LNCAP (cell line): ENCODE results near the gene CYP4Z1.

Experiments
- TF ChIP-seq, protein P1 (sequence below): fragments of 450-650 bp; IDR thresholded peaks from 2 replicates; pipeline ENCODE4 v1.5.1; 2017; ENCODE audit warnings: mild to moderate bottlenecking

The CYP4Z1 gene, protein sequence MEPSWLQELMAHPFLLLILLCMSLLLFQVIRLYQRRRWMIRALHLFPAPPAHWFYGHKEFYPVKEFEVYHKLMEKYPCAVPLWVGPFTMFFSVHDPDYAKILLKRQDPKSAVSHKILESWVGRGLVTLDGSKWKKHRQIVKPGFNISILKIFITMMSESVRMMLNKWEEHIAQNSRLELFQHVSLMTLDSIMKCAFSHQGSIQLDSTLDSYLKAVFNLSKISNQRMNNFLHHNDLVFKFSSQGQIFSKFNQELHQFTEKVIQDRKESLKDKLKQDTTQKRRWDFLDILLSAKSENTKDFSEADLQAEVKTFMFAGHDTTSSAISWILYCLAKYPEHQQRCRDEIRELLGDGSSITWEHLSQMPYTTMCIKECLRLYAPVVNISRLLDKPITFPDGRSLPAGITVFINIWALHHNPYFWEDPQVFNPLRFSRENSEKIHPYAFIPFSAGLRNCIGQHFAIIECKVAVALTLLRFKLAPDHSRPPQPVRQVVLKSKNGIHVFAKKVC

DNA sequence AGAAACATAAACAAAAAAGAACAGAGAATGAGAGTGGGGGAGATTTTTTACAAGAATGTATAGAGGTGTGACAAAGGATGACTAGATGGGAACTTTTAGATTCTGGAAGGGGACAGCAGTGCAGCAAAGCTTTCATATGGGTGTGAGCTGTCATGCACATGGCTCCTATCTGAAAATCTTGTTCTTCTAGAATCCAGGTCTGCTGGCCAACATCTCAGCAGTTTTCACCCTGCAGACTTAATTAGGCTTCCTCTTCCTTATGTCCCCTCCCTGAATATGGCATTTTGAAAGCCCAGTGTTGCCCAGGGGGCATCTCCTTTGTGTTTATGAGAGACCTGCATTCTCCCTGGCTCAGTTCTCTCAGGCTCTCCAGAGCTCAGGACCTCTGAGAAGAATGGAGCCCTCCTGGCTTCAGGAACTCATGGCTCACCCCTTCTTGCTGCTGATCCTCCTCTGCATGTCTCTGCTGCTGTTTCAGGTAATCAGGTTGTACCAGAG lies at the start of gene CYP4Z1:
CYP4Z1 (plus strand) TSS at position 135 of the 498 bp plus-strand sequence; CDS start at position 395, 260 bp downstream.
- TF ChIP-seq, protein P1, sequence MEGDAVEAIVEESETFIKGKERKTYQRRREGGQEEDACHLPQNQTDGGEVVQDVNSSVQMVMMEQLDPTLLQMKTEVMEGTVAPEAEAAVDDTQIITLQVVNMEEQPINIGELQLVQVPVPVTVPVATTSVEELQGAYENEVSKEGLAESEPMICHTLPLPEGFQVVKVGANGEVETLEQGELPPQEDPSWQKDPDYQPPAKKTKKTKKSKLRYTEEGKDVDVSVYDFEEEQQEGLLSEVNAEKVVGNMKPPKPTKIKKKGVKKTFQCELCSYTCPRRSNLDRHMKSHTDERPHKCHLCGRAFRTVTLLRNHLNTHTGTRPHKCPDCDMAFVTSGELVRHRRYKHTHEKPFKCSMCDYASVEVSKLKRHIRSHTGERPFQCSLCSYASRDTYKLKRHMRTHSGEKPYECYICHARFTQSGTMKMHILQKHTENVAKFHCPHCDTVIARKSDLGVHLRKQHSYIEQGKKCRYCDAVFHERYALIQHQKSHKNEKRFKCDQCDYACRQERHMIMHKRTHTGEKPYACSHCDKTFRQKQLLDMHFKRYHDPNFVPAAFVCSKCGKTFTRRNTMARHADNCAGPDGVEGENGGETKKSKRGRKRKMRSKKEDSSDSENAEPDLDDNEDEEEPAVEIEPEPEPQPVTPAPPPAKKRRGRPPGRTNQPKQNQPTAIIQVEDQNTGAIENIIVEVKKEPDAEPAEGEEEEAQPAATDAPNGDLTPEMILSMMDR, result no peak

DNA sequence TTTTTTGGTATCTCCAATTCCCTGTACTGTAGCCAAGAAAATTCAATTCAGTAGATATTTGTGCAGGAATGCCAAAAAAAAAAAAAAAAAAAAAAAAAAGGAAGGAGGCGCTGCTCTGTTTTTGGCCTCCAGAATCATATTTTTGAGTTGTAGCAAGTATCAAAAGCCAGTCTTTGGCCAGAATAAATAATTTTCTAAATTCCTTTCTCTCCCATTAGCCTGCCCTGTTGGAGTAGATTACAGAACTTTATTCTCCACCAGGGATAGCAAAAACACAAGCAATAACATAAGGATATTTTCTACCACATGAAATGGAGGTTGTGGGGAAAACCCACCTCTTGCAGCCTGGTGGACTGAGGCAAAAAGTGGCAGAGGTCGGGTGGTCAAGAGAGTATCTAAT lies 46.0 kb upstream of the CYP4Z1 start:
- TF ChIP-seq, protein P1, result no peak

DNA sequence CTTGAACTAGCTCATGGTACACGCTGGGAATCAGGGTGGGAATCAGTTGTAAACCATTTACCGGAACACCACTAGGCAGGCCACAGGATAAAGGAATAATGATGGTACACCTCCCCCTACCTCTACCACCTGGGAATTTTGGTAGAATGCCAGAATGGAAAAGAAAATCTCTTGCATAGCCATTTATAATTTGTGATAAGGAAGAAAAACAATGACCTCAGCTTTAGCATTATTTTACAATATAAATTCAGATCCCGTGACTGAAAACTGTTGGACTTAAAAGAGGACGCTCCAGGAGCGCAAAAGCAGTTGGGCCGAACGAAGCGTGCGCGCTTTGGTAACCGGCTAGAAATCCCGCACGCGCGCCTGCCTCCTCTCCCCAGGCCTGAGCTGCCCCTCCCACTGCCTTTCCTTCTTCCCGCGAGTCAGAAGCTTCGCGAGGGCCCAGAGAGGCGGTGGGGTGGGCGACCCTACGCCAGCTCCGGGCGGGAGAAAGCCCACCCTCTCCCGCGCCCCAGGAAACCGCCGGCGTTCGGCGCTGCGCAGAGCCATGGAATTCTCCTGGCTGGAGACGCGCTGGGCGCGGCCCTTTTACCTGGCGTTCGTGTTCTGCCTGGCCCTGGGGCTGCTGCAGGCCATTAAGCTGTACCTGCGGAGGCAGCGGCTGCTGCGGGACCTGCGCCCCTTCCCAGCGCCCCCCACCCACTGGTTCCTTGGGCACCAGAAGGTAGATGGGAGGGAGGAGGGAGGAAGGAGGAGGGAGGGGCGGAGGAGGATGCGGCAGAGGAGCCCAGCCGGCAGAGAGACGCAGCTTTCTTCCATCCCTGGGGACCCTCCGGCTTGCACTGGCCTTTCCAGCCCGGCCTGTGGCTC lies 43.5 kb upstream of the CYP4Z1 start, which contains the start of gene CYP4X1:
CYP4X1 (plus strand) TSS at position 402 of the 873 bp plus-strand sequence; CDS start at position 551, 149 bp downstream.
- TF ChIP-seq, protein P1, result no peak

DNA sequence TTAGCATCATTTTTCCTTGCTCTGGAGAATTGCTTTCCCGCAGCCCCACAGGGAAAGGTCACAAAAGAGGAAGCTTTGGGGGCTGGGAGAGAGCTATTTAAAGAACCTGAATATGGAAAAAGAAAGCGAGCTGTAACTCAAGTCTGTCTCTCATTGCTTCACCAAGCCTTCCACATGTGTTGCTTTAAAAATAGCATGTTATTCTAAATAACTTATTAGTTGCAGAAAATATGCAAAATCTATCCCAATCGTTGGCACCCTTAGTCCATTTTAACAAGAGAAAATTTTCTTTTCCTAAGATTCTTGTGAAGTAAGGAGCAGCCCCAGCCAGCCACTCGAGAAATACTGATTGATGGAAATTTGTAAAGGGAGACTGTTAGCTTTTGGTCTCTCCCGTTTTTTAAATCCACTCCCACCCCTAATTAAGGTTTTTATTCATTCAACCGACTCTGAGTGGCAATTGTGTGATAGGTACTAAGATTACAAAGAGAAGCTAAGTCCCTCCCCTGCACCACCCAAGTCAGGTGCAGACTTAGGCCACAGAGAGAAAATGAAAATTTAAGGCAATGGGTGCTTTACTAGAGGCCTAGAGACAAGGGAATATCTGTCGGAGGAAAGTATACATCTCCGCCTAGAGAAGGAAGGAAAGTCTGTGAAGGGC lies 42.8 kb upstream of the CYP4Z1 start:
- TF ChIP-seq, protein P1, result no peak

DNA sequence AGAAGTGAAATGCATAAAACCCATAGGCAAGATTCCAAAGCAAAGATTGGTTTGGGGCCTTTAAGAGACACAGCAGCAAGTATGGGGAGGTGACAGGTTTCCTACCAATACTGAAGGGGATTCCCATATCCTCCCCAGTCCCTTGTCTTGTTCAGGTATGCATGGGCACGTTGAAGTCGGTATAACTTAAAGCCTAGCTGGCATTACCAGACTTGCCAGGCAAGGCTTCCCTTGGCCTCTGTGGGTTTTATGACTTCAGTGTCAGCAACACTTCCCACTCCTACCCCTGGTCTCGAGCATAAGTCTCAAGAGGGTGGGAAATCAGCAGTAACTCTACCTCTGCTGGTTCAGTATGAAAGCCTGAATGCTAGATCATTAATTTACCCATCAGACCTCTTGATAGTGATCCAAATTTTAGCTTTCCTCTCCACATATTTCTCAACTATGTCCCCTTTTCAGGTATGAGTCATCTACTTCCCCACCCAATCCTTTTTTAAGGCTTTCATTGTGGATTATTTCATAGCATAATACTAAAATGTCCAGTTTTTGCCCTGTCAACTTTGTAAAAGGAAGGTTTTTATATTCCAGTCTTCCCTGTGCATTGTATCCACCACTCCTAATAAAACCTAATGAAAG lies 36.7 kb upstream of the CYP4Z1 start:
- TF ChIP-seq, protein P1, result no peak

DNA sequence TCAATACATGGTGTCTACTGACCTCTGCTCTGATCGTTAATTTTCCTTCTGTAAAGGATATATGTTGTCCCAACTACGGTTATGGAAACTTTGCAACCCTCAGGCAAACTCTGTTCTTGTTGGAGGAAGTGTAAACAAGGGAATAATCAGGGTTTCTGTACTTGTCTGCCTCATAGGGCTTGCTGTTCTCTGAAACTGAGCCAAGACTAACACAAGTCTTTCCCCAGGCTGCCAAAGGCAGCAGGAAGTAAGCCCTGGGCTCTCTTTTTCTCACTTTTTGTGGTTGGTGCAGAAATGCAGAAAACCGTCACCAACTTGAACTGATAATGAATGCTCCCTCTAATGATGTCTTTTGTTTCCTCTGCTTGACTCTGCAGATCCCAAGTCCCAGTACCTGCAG lies 36.0 kb upstream of the CYP4Z1 start:
- TF ChIP-seq, protein P1, result no peak
